CD4-positive, alpha-beta memory T cell (primary cell): ENCODE data around the gene CLSTN2. TPM values are rescaled to one million over a fixed set of nuclear protein-coding genes. Genes with fewer than 3 reads are reported as not detected.

ENCODE experiments used
- CTCF ChIA-PET: fragments of 350-600 bp; sonication (Branson Sonifier 250); formaldehyde crosslinking; loops from one replicate; lab custom pipeline; 2021; ENCODE audit warnings: inconsistent platforms; ENCODE audit not compliant: partially characterized antibody; lab: Charles Lee
- POLR2A ChIA-PET: fragments of 350-600 bp; sonication (Branson Sonifier 250); formaldehyde crosslinking; loops from one replicate; lab custom pipeline; 2021; ENCODE audit not compliant: partially characterized antibody; lab: Charles Lee
- DNase-seq, 5 donors: peaks; one replicate each; pipeline versions ENCODE4 v3.0.0 to v3.0.0-alpha.2; 2020 to 2022; ENCODE audit warnings: mixed read lengths in 1 of 5
- H3K27ac ChIP-seq: one replicate; pipeline ENCODE4 v1.7.0; 2013; ENCODE audit warnings: low read depth, low read length
- H3K27me3 ChIP-seq: 2 replicates; pipeline ENCODE4 v1.7.0; 2013; ENCODE audit warnings: mild to moderate bottlenecking, low read length, moderate library complexity; ENCODE audit not compliant: insufficient read depth
- H3K36me3 ChIP-seq: 2 replicates; pipeline ENCODE4 v1.7.0; 2013; ENCODE audit warnings: mild to moderate bottlenecking, low read length, moderate library complexity; ENCODE audit not compliant: insufficient read depth
- H3K4me1 ChIP-seq: 2 replicates; pipeline ENCODE4 v1.7.0; 2013; ENCODE audit warnings: mild to moderate bottlenecking, low read length, moderate library complexity; ENCODE audit not compliant: insufficient read depth
- H3K4me3 ChIP-seq, 2 donors: one replicate each; pipeline ENCODE4 v1.7.0; 2013; ENCODE audit warnings: low read length in 2 of 2, mild to moderate bottlenecking in 1 of 2
- H3K9me3 ChIP-seq, 2 donors: one replicate each; pipeline ENCODE4 v1.7.0; 2013; ENCODE audit warnings: low read length in 2 of 2, control low read depth in 1 of 2; ENCODE audit not compliant: control insufficient read depth in 1 of 2
- H3K27ac Mint-ChIP-seq, 7 donors: one replicate each; pipeline ENCODE4 v1.8.0; 2020 to 2021; ENCODE audit warnings: mixed read lengths in 7 of 7, mild to moderate bottlenecking in 6 of 7, inconsistent platforms in 3 of 7, moderate library complexity in 3 of 7
- H3K27me3 Mint-ChIP-seq, 2 donors: one replicate each; pipeline ENCODE4 v1.8.0; 2020 to 2021; ENCODE audit warnings: mixed read lengths in 2 of 2
- H3K36me3 Mint-ChIP-seq, 2 donors: one replicate each; pipeline ENCODE4 v1.8.0; 2020 to 2021; ENCODE audit warnings: mixed read lengths in 2 of 2, inconsistent platforms in 1 of 2, mild to moderate bottlenecking in 1 of 2
- H3K4me1 Mint-ChIP-seq, 4 donors: one replicate each; pipeline ENCODE4 v1.8.0; 2020 to 2021; ENCODE audit warnings: mixed read lengths in 4 of 4, mild to moderate bottlenecking in 1 of 4
- H3K4me3 Mint-ChIP-seq, 8 donors: one replicate each; pipeline ENCODE4 v1.8.0; 2020 to 2021; ENCODE audit warnings: mixed read lengths in 8 of 8, mild to moderate bottlenecking in 7 of 8, moderate library complexity in 6 of 8, inconsistent platforms in 3 of 8
- H3K9me3 Mint-ChIP-seq, 8 donors: one replicate each; pipeline ENCODE4 v1.8.0; 2020 to 2021; ENCODE audit warnings: mixed read lengths in 8 of 8, mild to moderate bottlenecking in 5 of 8, inconsistent platforms in 3 of 8, moderate library complexity in 1 of 8
- intact Hi-C: fragments of 100-400 bp; cut with micrococcal nuclease; formaldehyde crosslinking; loops from one replicate; pipeline ENCODE4 v1.15.1; 2023
- polyA plus RNA-seq, 2 donors: library from polyadenylated mRNA; unstranded; fragments of 300-500 nt; fragmentation: Illumina TruSeq; gene quantifications; one replicate each; pipeline ENCODE4 v1.2.3, GENCODE V29; 2021
- total RNA-seq, 2 experiments: library from RNA; stranded (reverse); gene quantifications; one replicate each; pipeline ENCODE4 v1.2.3, GENCODE V29; 2021

CLSTN2 gene
- total and polyA plus RNA-seq, 4 experiments from 2014 or later: not detected

GRCh38 chr3:140434261-140434905 lies 499.4 kb downstream of the CLSTN2 start:
- H3K27me3 Mint-ChIP-seq: peaks cover 0 to 5% of the 10 kb centered on the region in 2 donors
- Histone ChIP-seq H3K27me3 (no peaks in the 10 kb centered on the region), H3K4me3 (no peak overlapping the region), H3K27ac (no peak overlapping the region), H3K9me3 (no peaks in the 10 kb centered on the region), H3K4me1 (no peaks in the 10 kb centered on the region), H3K36me3 (no peaks in the 10 kb centered on the region)
- POLR2A ChIA-PET: no interaction called here
- no peak for DNase-seq
- no peak overlapping the region for H3K27ac Mint-ChIP-seq
- intact Hi-C loops: no loop called here
- no peak overlapping the region for H3K4me3 Mint-ChIP-seq
- CTCF ChIA-PET: no interaction called here
- H3K9me3 Mint-ChIP-seq: peaks cover 0 to 3% (median 0%) of the 10 kb centered on the region in 8 donors
- peaks cover 0 to 1% (median 0%) of the 10 kb centered on the region in 4 donors for H3K4me1 Mint-ChIP-seq
- H3K36me3 Mint-ChIP-seq: no peaks in the 10 kb centered on the region

GRCh38 chr3:140436421-140436820 lies 501.4 kb downstream of the CLSTN2 start:
- DNase-seq: no peak
- Mint-ChIP-seq H3K4me1 (peaks cover 0 to 1% (median 0%) of the 10 kb centered on the region in 4 donors), H3K4me3 (no peak overlapping the region), H3K27me3 (peaks cover 0 to 5% of the 10 kb centered on the region in 2 donors), H3K9me3 (peaks cover 0 to 3% (median 0%) of the 10 kb centered on the region in 8 donors), H3K27ac (no peak overlapping the region), H3K36me3 (no peaks in the 10 kb centered on the region)
- ChIA-PET CTCF (no interaction called here), POLR2A (no interaction called here)
- Histone ChIP-seq H3K27me3 (no peaks in the 10 kb centered on the region), H3K4me3 (no peak overlapping the region), H3K36me3 (no peaks in the 10 kb centered on the region), H3K27ac (no peak overlapping the region), H3K9me3 (no peaks in the 10 kb centered on the region), H3K4me1 (no peaks in the 10 kb centered on the region)
- intact Hi-C loops: no loop called here

GRCh38 chr3:140438736-140439470 lies 503.9 kb downstream of the CLSTN2 start:
- Histone ChIP-seq H3K4me1 (no peaks in the 10 kb centered on the region), H3K27me3 (no peaks in the 10 kb centered on the region), H3K9me3 (no peaks in the 10 kb centered on the region), H3K27ac (no peak overlapping the region), H3K36me3 (no peaks in the 10 kb centered on the region), H3K4me3 (no peak overlapping the region)
- intact Hi-C loops: no loop called here
- Mint-ChIP-seq H3K27me3 (peaks cover 2 to 6% of the 10 kb centered on the region in 2 donors), H3K4me3 (no peak overlapping the region), H3K4me1 (peaks cover 0 to 1% (median 0%) of the 10 kb centered on the region in 4 donors), H3K9me3 (peaks cover 0 to 3% (median 0%) of the 10 kb centered on the region in 8 donors), H3K27ac (no peak overlapping the region), H3K36me3 (no peaks in the 10 kb centered on the region)
- DNase-seq: no peak
- ChIA-PET CTCF (no interaction called here), POLR2A (no interaction called here)

- no peak for DNase-seq
- Mint-ChIP-seq H3K9me3 (peaks cover 0 to 3% (median 0%) of the 10 kb centered on the region in 8 donors), H3K4me3 (no peak overlapping the region), H3K4me1 (peaks cover 0 to 1% (median 0%) of the 10 kb centered on the region in 4 donors), H3K36me3 (no peaks in the 10 kb centered on the region), H3K27me3 (peaks cover 2 to 6% of the 10 kb centered on the region in 2 donors), H3K27ac (no peak overlapping the region)
- H3K36me3 ChIP-seq: no peaks in the 10 kb centered on the region
- intact Hi-C loops: no loop called here
- no peaks in the 10 kb centered on the region for H3K4me1 ChIP-seq
- ChIA-PET CTCF (no interaction called here), POLR2A (no interaction called here)
- no peak overlapping the region for H3K4me3 ChIP-seq
- H3K9me3 ChIP-seq: no peaks in the 10 kb centered on the region
- H3K27me3 ChIP-seq: no peaks in the 10 kb centered on the region
- no peak overlapping the region for H3K27ac ChIP-seq
Measured at GRCh38 chr3:140439527-140439926, 504.5 kb downstream of the CLSTN2 start.

- no peak overlapping the region for H3K4me3 ChIP-seq
- intact Hi-C loops: no loop called here
- Mint-ChIP-seq H3K4me1 (peaks cover 0 to 1% (median 0%) of the 10 kb centered on the region in 4 donors), H3K36me3 (no peaks in the 10 kb centered on the region), H3K4me3 (no peak overlapping the region), H3K27ac (no peak overlapping the region), H3K9me3 (peaks cover 0 to 3% (median 0%) of the 10 kb centered on the region in 8 donors), H3K27me3 (peaks cover 2 to 6% of the 10 kb centered on the region in 2 donors)
- POLR2A ChIA-PET: no interaction called here
- no peaks in the 10 kb centered on the region for H3K4me1 ChIP-seq
- DNase-seq: no peak
- no peaks in the 10 kb centered on the region for H3K27me3 ChIP-seq
- H3K36me3 ChIP-seq: no peaks in the 10 kb centered on the region
- H3K9me3 ChIP-seq: no peaks in the 10 kb centered on the region
- CTCF ChIA-PET: no interaction called here
- no peak overlapping the region for H3K27ac ChIP-seq
Measured at GRCh38 chr3:140440446-140440845, 505.5 kb downstream of the CLSTN2 start.

GRCh38 chr3:140441006-140441405 lies 506.0 kb downstream of the CLSTN2 start:
- no peaks in the 10 kb centered on the region for H3K36me3 Mint-ChIP-seq
- H3K27me3 ChIP-seq: no peaks in the 10 kb centered on the region
- peaks cover 2 to 6% of the 10 kb centered on the region in 2 donors for H3K27me3 Mint-ChIP-seq
- intact Hi-C loops: no loop called here
- peaks cover 0 to 3% (median 0%) of the 10 kb centered on the region in 8 donors for H3K9me3 Mint-ChIP-seq
- no peaks in the 10 kb centered on the region for H3K36me3 ChIP-seq
- ChIA-PET POLR2A (no interaction called here), CTCF (no interaction called here)
- no peak overlapping the region for H3K4me3 Mint-ChIP-seq
- no peaks in the 10 kb centered on the region for H3K4me1 ChIP-seq
- H3K27ac Mint-ChIP-seq: no peak overlapping the region
- peaks cover 0 to 1% (median 0%) of the 10 kb centered on the region in 4 donors for H3K4me1 Mint-ChIP-seq
- H3K27ac ChIP-seq: no peak overlapping the region
- H3K9me3 ChIP-seq: no peaks in the 10 kb centered on the region
- no peak overlapping the region for H3K4me3 ChIP-seq
- no peak for DNase-seq

GRCh38 chr3:140442621-140443020 lies 507.6 kb downstream of the CLSTN2 start:
- Histone ChIP-seq H3K36me3 (no peaks in the 10 kb centered on the region), H3K4me3 (no peak overlapping the region), H3K4me1 (no peaks in the 10 kb centered on the region), H3K9me3 (no peaks in the 10 kb centered on the region), H3K27me3 (no peaks in the 10 kb centered on the region), H3K27ac (no peak overlapping the region)
- Mint-ChIP-seq H3K27ac (no peak overlapping the region), H3K27me3 (peaks cover 2 to 4% of the 10 kb centered on the region in 2 donors), H3K36me3 (no peaks in the 10 kb centered on the region), H3K4me3 (no peak overlapping the region), H3K9me3 (peaks cover 0 to 3% (median 0%) of the 10 kb centered on the region in 8 donors), H3K4me1 (peaks cover 0 to 1% (median 0%) of the 10 kb centered on the region in 4 donors)
- POLR2A ChIA-PET: no interaction called here
- intact Hi-C loops: no loop called here
- DNase-seq: no peak
- CTCF ChIA-PET: no interaction called here
